ENCODE measurements around the gene OLFM2.

Gene OLFM2

GRCh38 chr19:9970481-9970880 is 34.2 kb upstream of the OLFM2 start:
- ATAC-seq: no peak
- TF ChIP-seq ZNF565 (CRISPR knock-in tag; conservative IDR thresholded peaks at IDR 0.05; ENCODE audit: low read depth) (no peak), CREB5 (CRISPR knock-in tag; IDR thresholded peaks at IDR 0.05; ENCODE audit: low read depth) (no peak), ZNF70 (CRISPR knock-in tag; IDR thresholded peaks at IDR 0.05) (no peak), GLIS3 (CRISPR knock-in tag; IDR thresholded peaks at IDR 0.05) (no peak), TCF4 (CRISPR knock-in tag; IDR thresholded peaks at IDR 0.05; ENCODE audit: borderline replicate concordance) (no peak), RARB (CRISPR knock-in tag; IDR thresholded peaks at IDR 0.05) (no peak), OSR1 (CRISPR knock-in tag; IDR thresholded peaks at IDR 0.05) (no peak), ZC3H10 (CRISPR knock-in tag; IDR thresholded peaks at IDR 0.05) (no peak), ISL1 (CRISPR knock-in tag; IDR thresholded peaks at IDR 0.05) (no peak), CSRNP3 (CRISPR knock-in tag; IDR thresholded peaks at IDR 0.05) (no peak), SNAI2 (CRISPR knock-in tag; IDR thresholded peaks at IDR 0.05) (no peak), BACH2 (CRISPR knock-in tag; IDR thresholded peaks at IDR 0.05; ENCODE audit: borderline replicate concordance) (no peak), CSDC2 (CRISPR knock-in tag; IDR thresholded peaks at IDR 0.05) (no peak), ZFP3 (CRISPR knock-in tag; IDR thresholded peaks at IDR 0.05) (no peak), ZNF8 (CRISPR knock-in tag; IDR thresholded peaks at IDR 0.05) (no peak), TOX (CRISPR knock-in tag; IDR thresholded peaks at IDR 0.05; ENCODE audit: borderline replicate concordance) (no peak)

- ATAC-seq: no peak
- no peak for TF ChIP-seq PATZ1 (CRISPR knock-in tag; IDR thresholded peaks at IDR 0.05; ENCODE audit: borderline replicate concordance)
- no peak for TF ChIP-seq SNAI2 (CRISPR knock-in tag; IDR thresholded peaks at IDR 0.05)
- no peak for TF ChIP-seq ESRRG (CRISPR knock-in tag; IDR thresholded peaks at IDR 0.05)
- TF ChIP-seq ZNF8 (CRISPR knock-in tag; IDR thresholded peaks at IDR 0.05): no peak
- no peak for TF ChIP-seq GLIS3 (CRISPR knock-in tag; IDR thresholded peaks at IDR 0.05)
- no peak for TF ChIP-seq ISL1 (CRISPR knock-in tag; IDR thresholded peaks at IDR 0.05)
- TF ChIP-seq ARNTL (CRISPR knock-in tag; IDR thresholded peaks at IDR 0.05; ENCODE audit: borderline replicate concordance, low read depth): no peak
- no peak for TF ChIP-seq ZFP30 (CRISPR knock-in tag; IDR thresholded peaks at IDR 0.05)
- TF ChIP-seq ZNF565 (CRISPR knock-in tag; conservative IDR thresholded peaks at IDR 0.05; ENCODE audit: low read depth): no peak
- TF ChIP-seq ZC3H10 (CRISPR knock-in tag; IDR thresholded peaks at IDR 0.05): no peak
- TF ChIP-seq TCF4 (CRISPR knock-in tag; IDR thresholded peaks at IDR 0.05; ENCODE audit: borderline replicate concordance): no peak
- no peak for TF ChIP-seq ZFP3 (CRISPR knock-in tag; IDR thresholded peaks at IDR 0.05)
- TF ChIP-seq CSDC2 (CRISPR knock-in tag; IDR thresholded peaks at IDR 0.05): no peak
- no peak for TF ChIP-seq ZNF70 (CRISPR knock-in tag; IDR thresholded peaks at IDR 0.05)
- TF ChIP-seq OSR1 (CRISPR knock-in tag; IDR thresholded peaks at IDR 0.05): no peak
- no peak for TF ChIP-seq BACH2 (CRISPR knock-in tag; IDR thresholded peaks at IDR 0.05; ENCODE audit: borderline replicate concordance)
- no peak for TF ChIP-seq TSHZ2 (CRISPR knock-in tag; IDR thresholded peaks at IDR 0.05)
- no peak for TF ChIP-seq CREB5 (CRISPR knock-in tag; IDR thresholded peaks at IDR 0.05; ENCODE audit: low read depth)
- no peak for TF ChIP-seq RARB (CRISPR knock-in tag; IDR thresholded peaks at IDR 0.05)
Measured at GRCh38 chr19:9969688-9969975, 33.3 kb upstream of the OLFM2 start.
